Measurements from ENCODE around the gene GJA5.
"Not testable (repeated sequence)": the region's sequence is repeated elsewhere in the genome, so short reads cannot be mapped to it uniquely, and the experiment has no call there.

GJA5 gene

GRCh38 chr1:147758379-147759100 is 1.9 kb downstream of the GJA5 start:
- no peak for DNase-seq

- no peak for DNase-seq
These were observed 3.1 kb downstream of the GJA5 start for GRCh38 chr1:147757015-147757990.

GRCh38 chr1:147756341-147756740 is 4.1 kb downstream of the GJA5 start:
- no peak for DNase-seq

- DNase-seq: no peak
These were observed 5.7 kb downstream of the GJA5 start for GRCh38 chr1:147754661-147755060.

GRCh38 chr1:147753081-147753480 is 7.3 kb downstream of the GJA5 start:
- DNase-seq: no peak

GRCh38 chr1:147752511-147752910 is 7.9 kb downstream of the GJA5 start:
- no peak for DNase-seq

- DNase-seq: no peak
These were observed 9.1 kb downstream of the GJA5 start for GRCh38 chr1:147751346-147751745.

- DNase-seq: no peak
These were observed 9.7 kb downstream of the GJA5 start for GRCh38 chr1:147750618-147751217.

GRCh38 chr1:147749792-147750191 is 10.6 kb downstream of the GJA5 start:
- no peak for DNase-seq

GRCh38 chr1:147748676-147749350 is 11.6 kb downstream of the GJA5 start:
- no peak for DNase-seq

GRCh38 chr1:147747966-147748365 is 12.4 kb downstream of the GJA5 start:
- no peak for DNase-seq

GRCh38 chr1:147745271-147745670 is 15.1 kb downstream of the GJA5 start:
- DNase-seq: no peak

GRCh38 chr1:147741065-147741464 is 19.3 kb downstream of the GJA5 start:
- no peak for DNase-seq

- no peak for DNase-seq
These were observed 20.0 kb downstream of the GJA5 start for GRCh38 chr1:147740391-147740790.

GRCh38 chr1:147738739-147739476 is 21.5 kb downstream of the GJA5 start:
- DNase-seq: no peak

- no peak for DNase-seq
These were observed 22.3 kb downstream of the GJA5 start for GRCh38 chr1:147738129-147738528.

GRCh38 chr1:147736883-147737282 is 23.5 kb downstream of the GJA5 start:
- DNase-seq: no peak

- no peak for DNase-seq
These were observed 25.0 kb downstream of the GJA5 start for GRCh38 chr1:147735423-147735822.

GRCh38 chr1:147734291-147734841 is 26.0 kb downstream of the GJA5 start:
- not testable (repeated sequence) for DNase-seq

- no peak for DNase-seq
These were observed 31.1 kb downstream of the GJA5 start for GRCh38 chr1:147729315-147729714.

GRCh38 chr1:147726168-147726567 is 34.2 kb downstream of the GJA5 start:
- no peak for DNase-seq

- no peak for DNase-seq
These were observed 34.7 kb downstream of the GJA5 start for GRCh38 chr1:147725685-147726084.

All from activated CD4-positive, CD25-positive, alpha-beta regulatory T cell (primary cell).